ENCODE data around the gene CNTN2.

CNTN2 gene

DNA sequence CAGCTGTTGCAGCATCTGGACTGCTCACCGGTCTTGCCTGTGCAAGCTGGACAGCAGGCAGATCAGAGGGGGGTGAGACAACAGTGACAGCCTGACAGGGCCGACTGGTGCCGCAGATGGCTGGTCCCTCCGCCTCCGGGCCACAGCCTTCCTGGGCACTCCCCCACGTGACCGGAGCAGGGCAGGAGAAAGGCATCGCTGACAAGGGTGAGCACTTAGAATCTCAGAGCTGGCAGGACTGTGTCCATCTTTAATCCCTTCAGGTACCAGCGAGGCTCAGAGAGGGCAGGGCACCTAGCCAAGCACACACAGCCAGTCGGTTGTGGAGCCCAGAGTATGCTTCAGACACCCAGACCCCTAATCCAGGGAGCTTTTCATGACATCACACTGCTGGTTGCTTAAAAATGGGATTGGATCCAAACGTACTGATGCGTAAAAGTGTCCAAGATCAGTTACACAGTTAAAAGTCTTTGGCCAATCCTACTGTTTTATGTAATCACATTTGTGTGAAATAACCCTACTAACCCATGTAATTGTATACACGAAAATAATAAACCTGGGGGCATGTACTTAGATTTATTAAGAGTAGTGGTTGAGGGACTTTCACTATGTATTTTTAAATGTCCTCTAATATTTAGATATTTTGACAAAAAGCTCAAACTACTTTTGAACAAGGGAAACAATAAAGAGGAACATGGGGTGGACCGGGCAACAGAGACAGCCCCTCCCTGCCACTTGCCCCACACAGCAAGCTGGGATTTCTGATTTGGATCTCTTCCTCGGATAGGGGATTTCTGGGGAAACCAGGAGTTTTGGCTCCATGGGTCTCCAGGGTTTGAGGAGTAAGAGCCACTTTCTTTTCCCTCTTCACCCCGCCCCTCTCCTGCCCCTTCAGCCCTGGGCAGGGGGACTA is 758 bp upstream of the CNTN2 start:
- no peak for TF ChIP-seq CTCF (conservative IDR thresholded peaks at IDR 0.05; ENCODE audit: low read depth, low read length)
- no peak overlapping the region for H3K4me3 ChIP-seq (ENCODE audit: low read depth, low read length)

DNA sequence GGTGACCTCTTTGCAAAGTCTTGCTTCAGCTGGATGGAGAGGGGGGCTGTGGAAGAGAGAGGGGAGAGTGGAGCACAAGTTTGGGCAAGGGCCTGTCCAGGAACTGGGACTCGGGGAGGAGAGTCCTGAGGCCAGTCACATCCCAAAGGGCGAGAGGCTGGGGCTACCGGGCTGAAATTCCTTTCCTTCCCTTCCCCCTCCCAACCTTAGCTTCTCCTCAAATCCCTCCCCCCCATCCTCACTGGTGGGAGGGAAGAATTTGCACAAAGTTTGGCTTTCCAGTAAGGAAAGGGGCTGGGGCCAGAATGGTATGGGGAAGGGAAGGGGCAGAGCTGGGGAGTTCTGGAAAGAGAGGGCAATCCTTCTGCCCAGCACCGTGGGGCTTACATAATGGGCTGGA is 854 bp downstream of the CNTN2 start:
- DNase-seq (ENCODE audit: low read depth) = no peak
- TF ChIP-seq CTCF (conservative IDR thresholded peaks at IDR 0.05; ENCODE audit: low read depth, low read length) = no peak
- H3K4me3 ChIP-seq (ENCODE audit: low read depth, low read length) = no peak overlapping the region

More for the DNA sequence above, 758 bp upstream of the CNTN2 start:
- DNase-seq (ENCODE audit: low read depth) = no peak

DNA sequence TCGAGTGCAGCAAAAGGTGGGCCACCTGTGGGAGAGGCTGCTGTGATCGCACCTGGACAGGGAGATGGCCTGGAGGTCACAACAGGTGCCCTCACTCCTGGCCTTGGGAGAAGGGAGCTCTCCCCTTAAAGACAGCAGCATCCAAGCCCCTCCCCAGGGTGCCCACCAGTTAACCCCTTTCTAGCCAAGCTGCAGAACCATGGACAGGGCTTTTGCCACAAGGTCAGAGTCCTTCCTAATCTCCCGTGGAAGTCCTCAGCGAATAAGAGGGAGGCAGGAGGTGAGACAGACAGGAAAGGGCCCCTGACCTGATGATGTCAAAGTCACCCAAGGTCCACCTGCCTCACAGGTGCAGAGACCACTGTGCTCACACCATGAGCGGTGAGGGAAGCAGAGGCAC is 1.7 kb downstream of the CNTN2 start:
- no peak for TF ChIP-seq CTCF (conservative IDR thresholded peaks at IDR 0.05; ENCODE audit: low read depth, low read length)
- H3K4me3 ChIP-seq (ENCODE audit: low read depth, low read length) = no peak overlapping the region

DNA sequence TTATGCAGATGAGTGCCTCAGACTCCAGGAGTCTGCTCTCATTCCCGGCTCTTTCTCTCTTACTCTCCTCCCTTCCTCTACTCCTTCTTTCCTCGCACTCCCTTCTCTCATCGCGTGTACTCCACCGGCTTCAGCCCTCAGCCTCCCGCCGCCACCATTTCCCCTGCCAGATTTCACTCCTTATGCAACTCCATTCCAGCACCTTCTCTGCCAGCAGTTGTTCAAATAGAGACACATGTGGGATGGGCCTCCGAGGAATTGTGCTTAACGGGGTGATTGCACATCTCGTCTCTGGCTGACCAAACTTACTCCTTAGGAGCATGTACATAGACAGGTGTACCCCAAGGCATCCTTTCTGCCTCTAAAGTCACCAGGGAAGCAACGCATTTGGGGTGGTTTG is 2.1 kb downstream of the CNTN2 start:
- H3K4me3 ChIP-seq (ENCODE audit: low read depth, low read length) = no peak overlapping the region
- TF ChIP-seq CTCF (conservative IDR thresholded peaks at IDR 0.05; ENCODE audit: low read depth, low read length) = no peak
- DNase-seq (ENCODE audit: low read depth) = no peak

More for the DNA sequence above, 1.7 kb downstream of the CNTN2 start:
- DNase-seq (ENCODE audit: low read depth) = no peak

GRCh38 chr1:205046870-205047269 is 3.9 kb downstream of the CNTN2 start:
- no peak for TF ChIP-seq CTCF (conservative IDR thresholded peaks at IDR 0.05; ENCODE audit: low read depth, low read length)
- no peak for DNase-seq (ENCODE audit: low read depth)
- H3K4me3 ChIP-seq (ENCODE audit: low read depth, low read length) = no peak overlapping the region

DNA sequence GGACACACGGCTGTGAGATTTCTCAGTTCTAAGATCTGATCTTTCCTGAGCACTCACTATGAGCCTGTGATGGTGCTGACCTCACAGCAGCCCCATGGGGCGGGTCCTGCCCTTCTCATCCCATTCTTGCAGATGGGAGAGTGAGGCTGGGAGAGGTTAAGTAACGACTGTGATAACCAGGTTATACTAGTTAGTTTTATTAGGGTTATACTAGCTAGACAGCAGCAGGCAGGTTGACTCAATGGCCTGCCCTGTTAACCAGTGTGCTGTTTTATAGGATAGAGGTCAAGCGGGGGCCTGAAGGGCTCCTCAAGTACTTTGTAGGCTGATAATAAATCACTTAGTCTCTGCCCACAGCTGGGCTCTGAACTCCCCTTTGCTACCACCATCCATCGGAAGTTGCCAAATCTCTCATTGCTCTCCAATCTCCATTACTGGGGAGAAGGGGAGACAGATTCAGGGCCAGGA is 4.8 kb downstream of the CNTN2 start:
- no peak for DNase-seq (ENCODE audit: low read depth)
- TF ChIP-seq CTCF (conservative IDR thresholded peaks at IDR 0.05; ENCODE audit: low read depth, low read length) = no peak

GRCh38 chr1:205048382-205048781 is 5.4 kb downstream of the CNTN2 start:
- no peak overlapping the region for H3K4me3 ChIP-seq (ENCODE audit: low read depth, low read length)
- TF ChIP-seq CTCF (conservative IDR thresholded peaks at IDR 0.05; ENCODE audit: low read depth, low read length) = no peak
- no peak for DNase-seq (ENCODE audit: low read depth)

More for the DNA sequence above, 4.8 kb downstream of the CNTN2 start:
- no peak overlapping the region for H3K4me3 ChIP-seq (ENCODE audit: low read depth, low read length)
